ENCODE data around the gene MFAP5.

DNA sequence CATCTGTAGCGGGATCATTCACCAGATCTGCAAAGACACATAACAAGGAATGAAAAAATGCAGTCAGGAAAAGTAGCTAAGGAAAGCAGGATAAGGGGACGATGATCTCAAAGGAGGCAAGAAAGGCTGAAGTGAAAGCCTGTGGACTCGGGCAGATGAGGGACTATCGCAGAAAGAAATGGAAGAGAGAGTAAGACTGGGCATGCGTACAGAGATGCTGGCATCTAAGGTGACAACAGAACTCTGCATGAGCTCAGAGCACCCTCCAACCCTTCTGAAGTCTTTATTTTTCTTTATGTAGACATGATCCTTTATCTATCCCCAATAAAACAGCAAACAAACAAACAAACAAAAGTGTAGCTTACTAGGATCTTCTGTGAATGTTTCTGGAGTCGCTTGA is 7.2 kb downstream of the MFAP5 start:
- TF ChIP-seq, protein P1, sequence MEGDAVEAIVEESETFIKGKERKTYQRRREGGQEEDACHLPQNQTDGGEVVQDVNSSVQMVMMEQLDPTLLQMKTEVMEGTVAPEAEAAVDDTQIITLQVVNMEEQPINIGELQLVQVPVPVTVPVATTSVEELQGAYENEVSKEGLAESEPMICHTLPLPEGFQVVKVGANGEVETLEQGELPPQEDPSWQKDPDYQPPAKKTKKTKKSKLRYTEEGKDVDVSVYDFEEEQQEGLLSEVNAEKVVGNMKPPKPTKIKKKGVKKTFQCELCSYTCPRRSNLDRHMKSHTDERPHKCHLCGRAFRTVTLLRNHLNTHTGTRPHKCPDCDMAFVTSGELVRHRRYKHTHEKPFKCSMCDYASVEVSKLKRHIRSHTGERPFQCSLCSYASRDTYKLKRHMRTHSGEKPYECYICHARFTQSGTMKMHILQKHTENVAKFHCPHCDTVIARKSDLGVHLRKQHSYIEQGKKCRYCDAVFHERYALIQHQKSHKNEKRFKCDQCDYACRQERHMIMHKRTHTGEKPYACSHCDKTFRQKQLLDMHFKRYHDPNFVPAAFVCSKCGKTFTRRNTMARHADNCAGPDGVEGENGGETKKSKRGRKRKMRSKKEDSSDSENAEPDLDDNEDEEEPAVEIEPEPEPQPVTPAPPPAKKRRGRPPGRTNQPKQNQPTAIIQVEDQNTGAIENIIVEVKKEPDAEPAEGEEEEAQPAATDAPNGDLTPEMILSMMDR (conservative IDR thresholded peaks at IDR 0.05; ENCODE audit: low read depth, low read length), result no peak
- TF ChIP-seq CEBPB (IDR thresholded peaks at IDR 0.05; ENCODE audit: low read depth, low read length) (no peak), FOS (IDR thresholded peaks at IDR 0.05; ENCODE audit: low read depth, low read length) (no peak), POLR2A (IDR thresholded peaks at IDR 0.05; ENCODE audit: low read depth, low read length) (no peak), RFX5 (IDR thresholded peaks at IDR 0.05; ENCODE audit: low read depth, low read length) (no peak), MXI1 (IDR thresholded peaks at IDR 0.05; ENCODE audit: borderline replicate concordance, low read depth, low read length) (no peak), MAZ (IDR thresholded peaks at IDR 0.05; ENCODE audit: borderline replicate concordance, low read depth, low read length) (no peak), CHD1 (IDR thresholded peaks at IDR 0.05; ENCODE audit: low read depth, low read length) (no peak), NFE2L2 (IDR thresholded peaks at IDR 0.05; ENCODE audit: low read depth, low read length) (no peak), SMC3 (IDR thresholded peaks at IDR 0.05; ENCODE audit: low read depth, low read length) (no peak)
- TF ChIP-seq, protein P2, sequence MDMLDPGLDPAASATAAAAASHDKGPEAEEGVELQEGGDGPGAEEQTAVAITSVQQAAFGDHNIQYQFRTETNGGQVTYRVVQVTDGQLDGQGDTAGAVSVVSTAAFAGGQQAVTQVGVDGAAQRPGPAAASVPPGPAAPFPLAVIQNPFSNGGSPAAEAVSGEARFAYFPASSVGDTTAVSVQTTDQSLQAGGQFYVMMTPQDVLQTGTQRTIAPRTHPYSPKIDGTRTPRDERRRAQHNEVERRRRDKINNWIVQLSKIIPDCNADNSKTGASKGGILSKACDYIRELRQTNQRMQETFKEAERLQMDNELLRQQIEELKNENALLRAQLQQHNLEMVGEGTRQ (IDR thresholded peaks at IDR 0.05; ENCODE audit: low read depth, low read length), result no peak
- TF ChIP-seq, protein P3, sequence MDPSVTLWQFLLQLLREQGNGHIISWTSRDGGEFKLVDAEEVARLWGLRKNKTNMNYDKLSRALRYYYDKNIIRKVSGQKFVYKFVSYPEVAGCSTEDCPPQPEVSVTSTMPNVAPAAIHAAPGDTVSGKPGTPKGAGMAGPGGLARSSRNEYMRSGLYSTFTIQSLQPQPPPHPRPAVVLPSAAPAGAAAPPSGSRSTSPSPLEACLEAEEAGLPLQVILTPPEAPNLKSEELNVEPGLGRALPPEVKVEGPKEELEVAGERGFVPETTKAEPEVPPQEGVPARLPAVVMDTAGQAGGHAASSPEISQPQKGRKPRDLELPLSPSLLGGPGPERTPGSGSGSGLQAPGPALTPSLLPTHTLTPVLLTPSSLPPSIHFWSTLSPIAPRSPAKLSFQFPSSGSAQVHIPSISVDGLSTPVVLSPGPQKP (IDR thresholded peaks at IDR 0.05; ENCODE audit: borderline replicate concordance, low read depth, low read length), result no peak
